HG03575 (cell line): ENCODE measurements around the gene RRP1B.
"Not testable (repeated sequence)": the region's sequence is repeated elsewhere in the genome, so short reads cannot be mapped to it uniquely, and the experiment has no call there.

Source experiments
- ATAC-seq: cut with Tn5 transposase; IDR thresholded peaks from one replicate; pipeline ENCODE4 v1.9.1; 2021; ENCODE audit not compliant: unreplicated experiment, insufficient number of reproducible peaks, low FRiP score; ENCODE audit errors: extremely low read depth

Gene RRP1B

DNA sequence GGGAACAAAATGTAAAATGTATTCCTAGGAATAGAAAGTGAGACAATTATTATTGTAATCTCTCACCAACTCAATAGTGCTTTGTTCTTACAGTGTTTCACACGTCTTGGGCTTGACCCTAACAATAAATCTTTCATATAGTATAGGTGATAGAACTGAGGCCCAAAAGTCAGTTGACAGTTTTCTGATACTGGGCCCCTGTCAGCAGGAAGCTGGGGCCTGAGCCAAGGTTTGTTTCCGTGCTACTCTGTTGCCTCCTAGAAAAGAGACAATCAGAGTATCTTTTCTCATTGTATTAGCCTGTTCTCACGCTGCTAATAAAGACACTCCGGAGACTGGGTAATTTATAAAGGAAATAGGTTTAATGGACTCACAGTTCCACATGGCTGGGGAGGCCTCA lies 5.0 kb downstream of the RRP1B start:
- ATAC-seq, result no peak

DNA sequence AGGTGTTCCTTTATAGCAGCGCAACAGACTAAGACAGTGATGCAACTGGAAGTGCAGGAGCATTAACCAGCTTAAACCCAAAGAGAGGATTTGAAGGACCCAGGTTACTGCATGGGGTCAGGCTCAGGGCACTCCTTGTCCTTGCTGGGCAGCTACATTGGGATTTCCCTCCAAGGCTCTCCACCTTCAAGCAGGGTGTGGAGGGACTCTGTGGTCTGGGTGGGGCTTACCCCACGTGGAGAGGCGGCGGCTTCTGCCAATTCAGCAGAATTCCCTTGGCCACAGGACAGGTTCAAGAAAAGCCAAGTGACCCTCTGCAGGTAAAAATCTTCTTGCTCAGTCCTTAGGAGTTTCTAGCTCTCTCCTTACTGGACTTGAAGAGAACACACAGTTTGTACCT lies 6.5 kb downstream of the RRP1B start:
- no peak for ATAC-seq

DNA sequence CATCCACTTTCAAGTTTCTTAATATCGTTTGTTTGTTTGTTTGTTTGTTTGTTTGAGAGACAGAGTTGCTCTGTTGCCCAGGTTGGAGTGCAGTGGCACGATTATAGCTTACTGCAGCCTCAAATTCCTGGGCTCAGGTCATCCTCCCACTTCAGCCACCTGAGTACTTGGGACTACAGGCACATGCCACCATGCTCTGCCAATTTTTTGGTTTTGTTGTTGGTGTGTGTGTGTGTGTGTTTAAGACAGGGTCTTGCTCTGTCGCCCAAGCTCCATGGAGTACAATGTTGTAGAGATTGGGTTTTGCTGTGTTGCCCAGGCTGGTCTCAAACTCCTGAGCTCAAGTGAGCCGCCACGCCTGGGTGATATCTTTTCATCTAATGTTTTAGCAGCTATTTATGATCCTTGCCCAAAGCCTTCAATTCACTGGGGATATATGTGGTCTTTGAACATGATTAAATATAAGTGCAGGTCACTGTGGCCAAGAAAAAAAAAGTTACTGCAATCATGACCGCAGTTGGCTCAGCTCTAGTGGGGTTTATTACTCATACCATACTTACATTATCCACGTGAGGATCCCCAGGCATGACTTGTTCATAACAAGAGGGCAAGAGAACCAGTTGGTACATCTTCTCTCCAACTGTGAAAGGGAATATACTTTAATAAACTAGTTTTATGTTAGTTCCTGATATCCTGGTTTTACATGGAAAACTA lies 8.0 kb downstream of the RRP1B start:
- ATAC-seq, result no peak

DNA sequence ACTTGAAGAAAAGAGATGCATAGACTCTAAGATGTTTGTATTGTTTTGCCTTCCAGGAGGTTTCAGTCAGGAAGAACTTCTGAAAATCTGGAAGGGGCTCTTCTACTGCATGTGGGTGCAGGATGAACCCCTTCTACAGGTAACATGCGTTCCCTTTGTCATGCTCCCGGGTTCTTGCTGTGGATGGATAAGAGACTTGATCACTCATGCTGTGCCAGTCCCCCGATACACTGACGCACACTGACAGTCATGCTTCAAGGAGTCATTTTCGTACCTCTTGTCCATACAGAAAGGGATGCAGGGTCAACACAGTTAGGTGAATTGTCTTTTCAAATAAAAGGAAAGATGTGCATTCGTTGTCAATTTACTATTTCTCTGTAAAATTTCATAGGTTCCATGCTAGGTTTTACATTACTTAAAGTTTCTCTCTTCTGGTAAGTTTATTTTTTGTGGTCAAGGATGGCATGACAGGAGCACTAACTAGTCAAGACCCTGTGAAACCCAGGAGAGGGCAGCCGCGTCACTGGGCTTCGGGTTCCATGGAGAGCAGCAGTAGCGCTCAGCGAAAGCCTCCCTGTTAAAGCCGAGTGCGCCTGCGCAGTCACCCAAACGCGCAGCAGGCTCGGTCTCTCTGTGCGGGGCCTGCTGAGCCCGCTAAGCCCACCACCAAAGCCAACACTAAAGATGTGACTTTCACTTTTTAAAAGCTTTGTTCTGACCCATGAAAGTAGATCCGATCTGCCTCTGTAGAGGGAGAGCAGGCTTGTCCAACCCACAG lies 10.7 kb downstream of the RRP1B start:
- no peak for ATAC-seq

DNA sequence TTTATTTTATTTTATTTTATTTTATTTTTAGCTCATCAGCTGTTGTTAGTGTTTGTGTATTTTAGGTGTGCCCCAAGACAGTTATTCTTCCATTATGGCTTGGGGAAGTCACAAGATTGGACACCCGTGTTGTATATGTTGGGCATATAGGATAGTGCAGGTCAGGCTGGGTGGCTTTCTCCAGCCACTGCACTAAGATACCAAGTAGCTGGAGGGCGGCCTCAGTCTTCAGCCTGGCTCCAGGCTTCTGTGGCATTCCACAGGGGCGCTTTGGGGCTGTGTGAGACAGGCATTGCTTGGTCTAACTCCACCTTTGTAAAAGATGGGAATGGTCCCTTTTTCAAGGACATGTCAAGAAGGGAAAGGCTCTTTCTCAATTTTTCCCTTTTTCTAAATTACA lies 16.5 kb downstream of the RRP1B start:
- ATAC-seq, result no peak

DNA sequence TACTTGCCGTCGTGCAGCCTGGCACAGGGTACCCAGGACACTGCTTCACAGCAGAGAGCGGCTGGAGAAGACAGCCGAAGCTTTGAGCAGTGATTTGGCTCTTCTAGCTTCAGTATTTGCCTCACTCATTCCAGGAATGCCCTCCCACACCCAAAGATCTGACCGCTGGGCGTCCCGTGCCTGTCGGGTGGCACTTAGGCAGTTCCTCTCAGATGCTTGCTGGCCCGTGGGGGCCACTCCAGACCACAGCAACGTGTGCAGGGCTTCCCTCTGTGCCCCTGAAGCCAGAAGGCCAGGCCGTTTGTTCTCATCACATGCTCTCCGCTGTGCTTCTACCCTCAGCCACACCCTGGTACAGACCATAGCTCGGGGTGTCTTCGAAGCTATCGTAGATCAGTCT lies 17.0 kb downstream of the RRP1B start:
- no peak for ATAC-seq

DNA sequence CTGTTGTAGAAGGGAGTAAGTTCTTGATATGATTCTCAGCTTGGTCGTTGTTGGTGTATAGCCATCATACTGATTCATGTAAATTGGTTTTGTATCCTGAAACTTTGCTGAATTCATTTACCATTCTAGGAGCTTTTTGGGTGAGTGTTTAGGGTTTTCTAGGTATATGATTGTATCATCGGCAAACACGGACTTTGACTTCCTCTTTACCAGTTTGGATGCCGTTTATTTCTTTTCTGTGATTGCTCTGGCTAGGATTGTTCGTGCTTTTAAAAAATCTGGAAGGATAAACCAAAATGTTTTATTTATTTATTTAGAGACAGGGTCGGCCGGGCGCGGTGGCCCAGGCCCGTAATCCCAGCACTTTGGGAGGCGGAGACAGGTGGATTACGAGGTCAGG lies 20.6 kb downstream of the RRP1B start:
- no peak for ATAC-seq

DNA sequence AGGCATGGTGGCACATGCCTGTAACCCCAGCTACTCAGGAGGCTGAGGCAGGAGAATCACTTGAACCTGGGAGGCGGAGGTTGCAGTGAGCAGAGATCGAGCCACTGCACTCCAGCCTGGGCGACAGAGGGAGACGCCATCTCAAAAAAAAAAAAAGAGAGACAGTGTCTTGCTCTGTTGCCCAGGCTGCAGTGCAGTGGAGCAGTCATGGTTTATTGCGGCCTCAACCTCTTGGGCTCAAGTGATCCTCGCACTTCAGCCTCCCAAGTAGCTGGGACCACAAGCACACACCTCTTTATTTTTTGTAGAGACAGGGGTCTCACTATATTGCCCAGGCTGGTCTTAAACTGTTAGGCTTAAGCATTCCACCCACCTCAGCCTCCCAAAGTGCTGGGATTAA lies 21.1 kb downstream of the RRP1B start:
- ATAC-seq, result not testable (repeated sequence)

DNA sequence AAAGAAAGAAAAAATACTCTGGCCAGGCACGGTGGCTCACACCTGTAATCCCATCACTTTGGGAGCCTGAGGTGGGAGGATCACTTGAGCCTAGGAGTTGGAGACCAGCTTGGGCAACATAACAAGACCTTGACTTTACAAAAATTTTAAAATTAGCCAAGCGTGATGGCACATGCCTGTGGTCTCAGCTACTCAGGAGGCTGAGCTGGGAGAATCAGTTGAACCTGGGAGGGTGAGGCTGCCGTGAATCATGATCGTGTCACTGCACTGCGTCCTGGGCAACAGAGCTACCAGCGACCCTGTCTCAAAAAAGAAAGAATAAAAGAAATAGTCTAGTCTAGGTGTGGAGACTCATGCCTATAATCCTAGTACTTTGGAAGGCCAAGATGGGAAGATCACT lies 22.3 kb downstream of the RRP1B start:
- ATAC-seq, result no peak

DNA sequence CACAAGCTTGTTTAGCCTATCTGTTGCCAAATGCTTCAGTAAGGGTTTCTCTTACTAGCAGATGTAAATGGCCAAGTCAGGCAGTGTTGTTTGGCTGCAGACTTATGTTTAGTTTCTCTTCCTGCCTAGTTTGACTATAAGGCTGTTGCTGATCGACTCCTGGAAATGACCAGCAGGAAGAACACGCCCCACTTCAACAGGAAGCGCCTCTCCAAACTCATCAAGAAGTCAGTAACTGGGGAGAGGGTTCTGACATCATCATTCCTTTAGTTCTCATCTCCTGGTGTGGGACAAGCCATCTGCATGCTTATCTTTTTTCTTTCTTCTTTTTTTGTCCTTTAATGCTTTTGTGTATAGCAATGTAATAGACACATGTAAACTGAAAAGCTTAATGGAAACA lies 25.1 kb downstream of the RRP1B start:
- ATAC-seq, result no peak

DNA sequence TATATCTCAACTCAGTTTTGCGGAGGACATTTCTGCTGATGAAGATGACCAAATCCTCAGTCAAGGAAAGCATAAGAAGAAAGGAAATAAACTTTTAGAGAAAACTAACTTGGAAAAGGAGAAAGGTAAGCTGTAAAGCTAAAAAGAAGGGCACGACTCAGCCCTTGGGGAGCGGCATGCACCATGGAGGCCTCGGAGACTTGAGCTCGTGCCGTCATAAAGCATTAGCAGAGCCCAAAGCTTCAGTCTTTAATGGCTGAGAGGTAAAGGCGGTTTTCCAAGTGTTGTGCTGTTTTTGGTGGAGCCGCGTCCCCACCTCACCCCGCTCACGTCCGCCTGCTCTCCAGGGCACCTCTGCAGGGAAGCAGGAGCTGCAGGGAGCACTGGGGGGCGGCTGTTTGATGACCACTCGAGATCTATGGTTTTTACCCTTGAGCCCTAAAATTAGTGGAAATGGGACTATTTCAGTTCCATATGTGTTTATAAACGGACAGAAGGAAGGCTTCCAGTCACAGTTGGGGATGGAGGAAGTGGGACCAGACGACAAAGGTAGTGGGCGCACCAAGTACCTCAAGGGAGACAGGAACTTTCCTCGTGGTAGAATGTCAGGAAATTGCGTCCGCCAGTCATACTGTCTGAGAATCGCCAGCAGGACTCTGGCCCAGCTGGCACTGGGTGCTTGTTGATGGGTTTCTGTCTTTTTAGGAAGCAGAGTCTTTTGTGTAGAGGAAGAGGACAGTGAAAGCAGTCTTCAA lies 27.6 kb downstream of the RRP1B start:
- no peak for ATAC-seq

DNA sequence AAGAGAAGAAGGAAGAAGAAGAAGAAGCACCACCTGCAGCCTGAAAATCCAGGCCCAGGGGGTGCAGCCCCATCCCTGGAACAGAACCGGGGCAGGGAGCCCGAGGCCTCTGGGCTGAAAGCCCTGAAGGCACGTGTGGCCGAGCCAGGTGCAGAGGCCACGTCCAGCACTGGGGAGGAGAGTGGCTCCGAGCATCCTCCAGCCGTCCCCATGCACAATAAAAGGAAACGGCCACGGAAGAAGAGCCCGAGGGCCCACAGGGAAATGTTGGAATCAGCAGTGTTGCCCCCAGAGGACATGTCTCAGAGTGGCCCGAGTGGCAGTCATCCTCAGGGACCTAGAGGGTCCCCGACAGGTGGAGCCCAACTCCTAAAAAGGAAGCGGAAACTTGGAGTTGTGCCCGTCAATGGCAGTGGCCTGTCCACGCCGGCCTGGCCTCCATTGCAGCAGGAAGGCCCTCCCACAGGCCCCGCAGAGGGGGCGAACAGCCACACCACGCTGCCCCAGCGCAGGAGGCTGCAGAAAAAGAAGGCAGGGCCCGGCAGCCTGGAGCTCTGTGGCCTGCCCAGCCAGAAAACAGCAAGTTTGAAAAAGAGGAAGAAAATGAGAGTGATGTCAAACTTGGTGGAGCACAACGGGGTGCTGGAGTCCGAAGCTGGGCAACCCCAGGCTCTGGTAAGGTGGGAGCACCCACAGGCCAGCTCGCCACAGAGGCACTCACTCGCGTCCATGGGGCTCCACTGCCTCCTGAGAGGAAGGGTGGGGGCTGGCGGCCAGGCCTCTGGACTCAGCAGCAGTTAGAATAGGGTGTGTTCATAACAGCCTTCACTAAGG lies 28.4 kb downstream of the RRP1B start:
- ATAC-seq, result no peak

DNA sequence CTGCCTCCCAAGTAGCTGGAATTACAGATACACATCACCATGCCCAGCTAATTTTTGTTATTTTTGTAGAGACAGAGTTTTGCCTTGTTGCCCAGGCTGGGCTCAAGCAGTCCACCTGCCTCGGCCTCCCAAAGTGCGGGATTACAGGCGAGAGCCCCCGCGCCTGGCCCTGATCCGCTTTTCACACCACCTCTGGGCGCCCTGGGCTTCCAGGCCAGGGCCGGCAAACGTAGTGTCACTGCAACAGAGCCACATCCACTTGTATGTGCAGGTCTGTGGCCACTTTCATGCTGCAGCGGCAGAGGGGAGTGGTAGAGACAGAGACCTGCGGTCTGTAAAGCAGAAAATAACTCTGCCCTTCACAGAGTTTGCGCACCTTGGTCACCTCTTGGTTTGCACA lies 29.5 kb downstream of the RRP1B start:
- ATAC-seq, result no peak

DNA sequence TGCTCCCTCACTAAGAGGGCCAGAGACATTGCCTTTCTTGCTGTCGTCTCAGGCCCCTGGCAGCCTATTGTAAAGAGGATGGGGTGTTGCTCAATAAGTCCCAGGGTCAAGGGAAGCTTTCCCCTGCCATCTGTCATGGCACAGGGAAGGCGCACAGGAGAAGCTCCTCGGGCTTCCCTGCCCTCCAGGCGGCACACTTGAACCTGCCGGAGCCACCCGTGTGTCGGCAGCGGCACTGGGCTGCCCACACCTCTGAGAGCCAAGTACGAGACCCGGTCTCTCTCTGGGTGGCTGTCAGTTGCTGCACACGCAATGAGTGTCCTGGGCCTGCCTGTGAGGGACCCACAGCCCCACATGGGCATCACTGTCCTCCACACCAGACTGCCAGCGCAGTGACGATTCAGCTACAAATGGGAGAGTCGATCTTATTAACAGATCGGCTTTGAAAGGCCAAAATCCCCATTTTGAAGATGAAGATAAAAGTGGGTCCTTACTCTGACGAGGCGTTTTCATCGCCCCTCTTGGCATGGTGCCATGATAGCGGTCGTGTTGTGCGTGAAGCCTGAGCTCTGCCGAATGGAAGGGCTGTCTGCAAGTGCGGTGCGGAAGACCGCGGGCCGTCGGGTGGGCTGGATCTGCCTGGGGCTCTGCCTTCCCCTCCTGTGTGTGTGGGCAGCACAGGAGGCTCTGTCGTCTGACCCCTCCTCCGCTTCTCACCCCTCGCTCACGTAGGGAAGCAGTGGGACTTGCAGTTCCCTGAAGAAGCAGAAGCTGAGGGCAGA lies 30.4 kb downstream of the RRP1B start:
- ATAC-seq, result no peak

DNA sequence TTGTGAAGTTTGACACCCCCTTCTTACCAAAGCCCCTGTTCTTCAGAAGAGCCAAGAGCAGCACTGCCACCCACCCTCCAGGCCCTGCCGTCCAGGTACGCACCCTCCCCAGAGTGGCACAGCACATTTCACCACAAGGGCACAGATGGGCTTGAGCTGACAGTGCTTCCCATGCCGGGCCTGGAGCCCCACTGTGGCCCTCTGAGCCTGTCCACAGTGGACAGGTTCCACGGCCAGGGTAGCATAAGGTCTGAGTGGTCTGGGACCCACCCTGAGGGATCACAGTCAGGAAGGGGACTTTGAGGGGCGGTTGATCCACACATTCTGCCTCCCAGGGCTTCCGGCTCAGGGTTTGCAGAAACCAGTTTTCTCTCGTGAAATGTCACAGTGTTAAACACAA lies 31.0 kb downstream of the RRP1B start:
- no peak for ATAC-seq

DNA sequence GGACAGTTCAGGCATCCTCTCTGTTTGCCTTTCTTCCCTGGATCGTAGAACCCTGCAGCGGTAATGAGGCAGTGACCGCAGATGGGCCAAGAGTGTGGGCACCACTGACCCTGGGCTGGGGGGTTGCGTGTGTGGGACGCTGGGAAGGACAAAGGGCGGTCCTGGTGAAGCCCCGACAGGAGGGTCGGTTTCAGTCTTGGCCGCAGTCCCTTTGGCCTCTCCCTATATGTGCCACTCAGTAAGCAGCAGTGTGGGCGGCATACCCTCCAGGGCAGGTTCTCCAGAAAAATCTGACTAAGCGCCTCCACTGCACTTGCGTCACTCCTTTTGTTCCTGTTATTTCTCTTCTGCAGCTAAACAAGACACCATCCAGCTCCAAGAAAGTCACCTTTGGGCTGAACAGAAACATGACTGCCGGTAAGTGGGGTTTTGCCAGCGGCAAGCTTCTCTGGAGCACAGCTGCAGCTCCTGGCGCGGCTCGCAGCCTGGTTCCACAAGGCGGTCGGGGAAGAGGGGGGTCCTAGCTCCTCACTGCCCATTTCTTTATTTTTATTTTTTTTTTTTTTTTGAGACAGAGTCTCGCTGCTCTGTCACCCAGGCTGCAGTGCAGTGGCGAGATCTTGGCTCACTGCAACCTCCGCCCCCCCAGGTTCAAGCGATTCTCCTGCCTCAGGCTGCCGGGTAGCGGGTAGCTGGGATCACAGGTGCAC lies 31.9 kb downstream of the RRP1B start:
- no peak for ATAC-seq

DNA sequence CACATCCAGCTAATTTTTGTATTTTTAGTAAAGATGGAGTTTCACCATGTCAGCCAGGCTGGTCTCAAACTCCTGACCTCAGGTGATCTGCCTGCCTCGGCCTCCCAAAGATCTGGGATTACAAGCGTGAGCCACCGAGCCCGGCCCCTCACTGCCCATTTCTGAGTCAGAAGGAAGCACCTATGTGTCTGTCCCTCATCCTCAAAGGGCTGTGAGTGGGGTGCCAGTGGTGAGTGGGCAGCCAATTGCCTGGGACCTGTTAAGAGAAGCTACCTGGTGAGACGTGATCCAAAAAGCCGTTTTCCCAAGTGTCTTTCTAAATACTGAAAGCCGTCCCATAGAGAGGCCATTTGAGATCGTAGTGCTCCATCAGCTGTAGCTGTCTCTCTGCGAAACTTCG lies 32.4 kb downstream of the RRP1B start:
- no peak for ATAC-seq

DNA sequence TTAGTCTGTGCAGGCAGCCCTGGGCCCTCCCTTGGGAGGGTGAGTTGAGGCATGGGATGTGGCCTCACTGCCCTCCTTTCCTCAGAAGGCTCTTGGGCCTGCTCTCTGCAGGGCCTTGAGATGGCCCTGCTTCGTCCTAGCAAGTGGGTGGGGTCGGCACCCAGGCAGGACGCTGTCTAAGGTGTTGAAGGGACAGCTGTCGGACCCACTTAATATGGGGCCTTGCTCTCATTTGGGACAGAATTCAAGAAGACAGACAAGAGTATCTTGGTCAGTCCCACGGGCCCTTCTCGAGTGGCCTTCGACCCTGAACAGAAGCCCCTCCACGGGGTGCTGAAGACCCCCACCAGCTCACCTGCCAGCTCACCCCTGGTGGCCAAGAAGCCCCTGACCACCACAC lies 33.6 kb downstream of the RRP1B start:
- ATAC-seq, result no peak
